CD4-positive, alpha-beta T cell treated with Interleukin-6 at 100 ng/mL for 8 hours (primary cell): ENCODE measurements around the gene JUN.

Experiments used
- DNase-seq: peaks from one replicate; pipeline ENCODE4 v3.0.0-alpha.2; 2020; ENCODE audit warnings: mixed read lengths, low spot score

The JUN gene

DNA sequence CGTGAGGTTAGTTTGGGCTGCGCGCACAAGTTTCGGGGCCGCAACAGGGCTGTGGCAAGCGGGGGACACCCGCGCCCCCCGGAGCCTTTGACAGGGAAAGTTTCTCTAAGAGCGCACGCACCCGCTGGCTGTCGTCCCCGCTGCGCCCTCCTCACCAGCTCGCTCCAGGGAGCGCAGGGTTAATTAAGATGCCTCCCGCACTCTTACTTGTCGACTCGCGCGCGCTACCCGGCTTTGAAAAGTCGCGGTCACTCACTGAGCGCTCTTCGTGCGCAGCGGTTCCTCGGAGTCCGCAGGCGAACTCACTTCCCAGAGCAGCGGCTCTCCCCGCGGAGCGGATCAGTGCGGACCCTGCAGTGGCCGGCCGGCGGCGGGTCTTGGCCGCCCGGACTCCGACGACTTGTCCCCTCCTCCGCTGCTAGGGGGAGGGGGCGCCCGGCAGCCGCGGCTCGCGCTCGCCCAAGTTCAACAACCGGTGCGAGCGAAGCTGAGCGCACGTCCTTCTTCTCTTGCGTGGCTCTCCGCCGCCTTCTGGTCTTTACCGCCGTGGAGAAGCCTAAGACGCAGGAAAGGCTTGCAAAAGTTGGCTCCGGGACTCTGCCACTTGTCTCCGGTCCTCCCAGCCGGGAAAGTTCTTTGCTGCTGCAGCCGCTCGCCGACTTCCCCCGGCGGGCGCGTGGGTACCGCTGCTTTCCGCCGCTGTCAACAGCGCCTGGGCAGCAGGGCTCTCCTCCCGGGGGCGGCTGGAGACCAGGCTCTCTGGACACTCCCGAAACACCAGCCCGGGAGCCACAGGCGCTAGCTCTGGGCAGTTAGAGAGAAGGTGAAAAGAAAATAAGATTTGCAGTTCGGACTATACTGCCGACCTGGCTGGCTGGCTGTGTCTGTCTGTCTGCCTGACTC is 506 bp downstream of the JUN start:
- peak; percentile 39 for DNase-seq

DNA sequence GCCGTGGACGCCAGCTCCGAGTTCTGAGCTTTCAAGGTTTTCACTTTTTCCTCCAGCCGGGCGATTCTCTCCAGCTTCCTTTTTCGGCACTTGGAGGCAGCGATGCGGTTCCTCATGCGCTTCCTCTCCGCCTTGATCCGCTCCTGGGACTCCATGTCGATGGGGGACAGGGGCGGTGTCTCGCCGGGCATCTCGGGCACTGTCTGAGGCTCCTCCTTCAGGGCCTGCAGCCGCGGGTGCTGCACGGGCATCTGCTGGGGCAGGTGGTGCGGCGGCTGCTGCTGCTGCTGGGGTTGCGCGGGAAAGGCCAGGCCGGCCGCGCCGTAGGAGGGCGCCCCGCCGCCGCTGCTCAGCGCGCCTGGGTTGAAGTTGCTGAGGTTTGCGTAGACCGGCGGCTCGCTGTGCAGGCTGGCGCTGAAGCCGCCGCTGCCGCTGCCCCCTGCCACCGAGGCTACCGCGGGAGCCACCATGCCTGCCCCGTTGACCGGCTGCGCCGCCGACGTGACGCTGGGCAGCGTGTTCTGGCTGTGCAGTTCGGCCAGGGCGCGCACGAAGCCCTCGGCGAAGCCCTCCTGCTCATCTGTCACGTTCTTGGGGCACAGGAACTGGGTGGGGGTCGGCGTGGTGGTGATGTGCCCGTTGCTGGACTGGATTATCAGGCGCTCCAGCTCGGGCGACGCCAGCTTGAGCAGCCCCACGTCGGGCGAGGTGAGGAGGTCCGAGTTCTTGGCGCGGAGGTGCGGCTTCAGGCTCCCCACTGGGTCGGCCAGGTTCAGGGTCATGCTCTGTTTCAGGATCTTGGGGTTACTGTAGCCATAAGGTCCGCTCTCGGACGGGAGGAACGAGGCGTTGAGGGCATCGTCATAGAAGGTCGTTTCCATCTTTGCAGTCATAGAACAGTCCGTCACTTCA is 1.4 kb downstream of the JUN start:
- peak; percentile 63 for DNase-seq

DNA sequence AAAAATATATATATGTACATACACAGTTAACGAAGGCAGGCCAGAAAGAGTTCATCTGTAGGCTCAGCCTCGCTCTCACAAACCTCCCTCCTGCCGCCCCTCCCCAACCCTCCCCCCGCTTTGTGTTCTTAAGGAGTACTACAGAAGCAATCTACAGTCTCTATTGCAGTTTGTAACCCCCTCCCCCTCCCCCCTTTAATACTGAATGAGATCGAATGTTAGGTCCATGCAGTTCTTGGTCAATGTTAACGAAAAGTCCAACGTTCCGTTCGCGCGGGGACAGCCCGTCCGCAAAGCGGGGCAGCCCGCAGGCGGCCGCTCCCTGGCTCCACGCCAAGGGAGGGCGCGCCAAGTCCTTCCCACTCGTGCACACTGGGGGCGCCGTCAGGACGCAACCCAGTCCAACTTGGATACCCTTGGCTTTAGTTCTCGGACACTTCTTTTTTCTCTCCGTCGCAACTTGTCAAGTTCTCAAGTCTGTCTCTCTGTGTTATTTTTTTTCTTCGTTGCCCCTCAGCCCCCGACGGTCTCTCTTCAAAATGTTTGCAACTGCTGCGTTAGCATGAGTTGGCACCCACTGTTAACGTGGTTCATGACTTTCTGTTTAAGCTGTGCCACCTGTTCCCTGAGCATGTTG is 2.2 kb downstream of the JUN start:
- DNase-seq: peak; percentile 32

DNA sequence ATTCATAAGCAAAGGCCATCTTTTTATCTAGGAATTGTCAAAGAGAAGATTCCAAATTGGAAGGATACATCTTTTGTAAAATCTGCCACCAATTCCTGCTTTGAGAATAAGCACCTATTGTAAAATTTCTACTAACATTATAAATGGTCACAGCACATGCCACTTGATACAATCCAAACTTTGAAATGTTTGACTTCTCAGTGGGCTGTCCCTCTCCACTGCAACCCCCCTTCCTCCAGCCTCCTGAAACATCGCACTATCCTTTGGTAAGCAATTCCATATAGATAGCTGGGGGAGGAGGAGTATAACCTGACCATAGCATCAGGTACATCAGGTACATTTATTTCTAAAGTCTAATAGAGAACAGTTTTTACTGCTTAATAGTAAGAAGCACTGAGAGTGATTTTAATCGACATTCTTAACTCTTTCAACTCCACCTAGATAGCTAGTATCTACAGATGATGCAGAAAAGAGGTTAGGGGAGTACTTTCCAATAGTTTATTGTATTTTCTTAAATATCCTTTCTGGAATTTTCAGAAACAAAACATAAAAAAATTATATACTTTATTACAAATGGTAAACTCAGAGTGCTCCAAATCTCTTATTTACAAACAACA is 2.9 kb downstream of the JUN start:
- no peak for DNase-seq

DNA sequence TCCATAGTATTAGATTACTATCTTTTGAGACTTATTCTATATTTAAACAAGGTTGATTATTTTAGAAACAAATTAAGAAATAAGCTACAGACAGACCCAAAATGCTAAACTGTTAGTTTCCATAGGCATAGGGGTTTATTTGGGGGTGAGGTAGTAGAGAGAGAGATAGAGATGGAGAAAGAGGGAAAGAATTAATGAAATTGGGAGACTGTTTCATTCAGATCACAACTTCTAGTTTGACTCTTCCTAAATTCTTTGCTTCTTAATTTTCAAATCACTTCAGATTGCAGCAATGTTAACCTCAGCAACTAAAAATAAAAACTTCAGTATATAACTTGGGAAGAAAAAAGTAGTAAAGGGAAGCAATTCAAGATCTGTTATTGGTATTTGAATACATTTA is 3.4 kb downstream of the JUN start:
- no peak for DNase-seq

DNA sequence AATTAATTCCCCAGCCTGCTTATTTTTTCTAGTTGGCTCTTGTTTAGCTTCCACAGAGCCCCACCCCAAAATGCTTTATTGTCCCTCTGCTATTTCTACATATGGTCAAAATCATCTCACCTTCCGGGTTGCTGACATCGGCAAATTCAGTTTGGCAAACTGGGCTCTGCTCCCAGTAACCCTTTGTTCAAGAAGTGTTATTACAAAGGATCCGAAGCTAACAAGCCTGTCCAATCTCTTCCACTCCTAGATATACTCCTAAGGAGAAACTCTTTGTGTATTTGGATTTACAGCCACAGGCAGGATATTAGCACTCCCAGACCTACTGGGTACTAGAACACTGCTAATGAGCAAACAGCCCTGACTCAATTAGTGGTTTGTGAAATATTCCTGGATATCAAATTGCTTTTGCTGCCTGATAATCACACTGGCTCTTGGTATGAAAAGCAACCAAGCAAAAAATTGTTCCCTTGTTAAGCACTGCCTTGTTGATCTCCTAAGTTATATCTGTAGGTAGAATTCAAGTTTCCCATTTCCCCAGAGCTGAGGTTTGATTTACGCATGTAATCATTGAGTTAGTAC is 4.0 kb downstream of the JUN start:
- no peak for DNase-seq

DNA sequence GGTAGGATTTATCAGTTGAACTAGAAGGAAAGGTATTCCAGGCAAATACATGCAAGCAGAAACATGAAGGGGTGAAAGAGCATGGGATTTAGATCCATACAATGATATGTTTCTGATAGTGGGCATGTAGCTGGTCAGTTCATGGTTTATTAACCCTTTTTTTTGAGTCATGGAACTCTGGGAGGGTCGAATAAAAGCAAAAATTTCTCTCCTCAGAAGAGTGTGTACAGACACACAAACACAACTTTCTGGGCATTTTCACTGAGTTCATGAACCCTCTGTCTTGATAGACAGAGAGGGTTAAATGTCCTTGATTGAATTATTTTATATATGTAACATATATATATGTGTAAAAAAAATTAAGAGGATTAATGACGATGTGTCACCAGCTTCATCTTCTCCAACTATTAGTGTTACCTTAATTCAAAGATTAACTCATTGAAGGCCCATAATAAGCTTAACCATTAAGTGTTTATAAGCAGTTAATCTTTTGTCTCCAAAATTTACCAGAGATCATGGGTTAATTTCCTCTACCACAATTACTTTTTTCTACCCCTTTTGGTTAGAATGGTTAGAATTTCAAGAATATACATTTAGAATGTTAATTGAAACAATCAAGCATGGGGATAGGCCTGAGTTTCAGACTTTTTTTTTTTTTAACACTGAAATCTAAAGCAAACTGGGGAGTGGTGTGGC is 4.6 kb downstream of the JUN start:
- DNase-seq: no peak

DNA sequence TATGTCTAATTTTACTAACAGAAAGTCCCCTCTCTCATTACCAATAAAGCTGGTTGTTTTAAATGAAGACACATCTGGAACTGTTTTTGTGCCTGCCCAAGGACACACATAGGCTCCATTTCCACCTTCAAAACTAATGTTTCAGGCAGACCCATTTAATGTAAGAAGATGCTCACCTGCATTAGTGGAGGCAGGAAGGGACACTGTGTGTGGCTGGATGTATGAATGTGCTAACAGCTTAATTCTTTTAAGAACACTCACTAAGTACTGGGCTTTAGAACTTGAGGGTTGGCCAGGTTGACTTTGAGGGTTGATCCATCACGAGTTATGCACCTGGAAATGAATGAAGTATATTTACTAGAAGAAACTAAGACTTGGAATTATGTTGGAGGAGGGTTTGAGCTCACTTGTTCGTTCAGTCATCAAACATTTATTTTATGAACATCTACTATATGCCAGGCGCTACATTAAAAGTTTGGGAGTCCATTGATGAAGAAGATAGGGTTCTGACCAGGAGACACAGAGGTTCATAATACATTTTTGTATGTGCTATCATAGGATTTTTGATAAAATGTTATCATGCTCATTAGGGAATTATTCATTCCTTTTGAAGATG is 5.4 kb downstream of the JUN start:
- no peak for DNase-seq

DNA sequence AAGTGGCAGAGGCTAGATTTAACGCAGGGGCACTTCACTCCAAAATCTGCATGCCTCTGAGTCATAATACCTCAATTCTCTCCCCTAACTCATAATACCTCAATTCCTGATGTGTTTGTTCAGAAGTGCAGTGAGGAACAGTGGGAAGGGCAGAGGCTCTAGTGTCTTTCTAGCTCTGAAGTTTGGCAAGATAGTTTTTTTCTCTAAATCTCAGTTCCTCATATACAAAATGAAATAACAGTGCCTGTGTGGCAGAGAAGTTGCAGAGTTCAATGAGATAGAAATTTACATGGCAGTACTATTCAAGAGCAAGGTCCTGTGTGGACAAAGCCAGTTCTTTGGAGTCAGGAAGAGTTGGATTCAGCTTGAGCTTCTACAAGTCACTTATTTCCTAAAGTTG is 9.8 kb downstream of the JUN start:
- DNase-seq: no peak

DNA sequence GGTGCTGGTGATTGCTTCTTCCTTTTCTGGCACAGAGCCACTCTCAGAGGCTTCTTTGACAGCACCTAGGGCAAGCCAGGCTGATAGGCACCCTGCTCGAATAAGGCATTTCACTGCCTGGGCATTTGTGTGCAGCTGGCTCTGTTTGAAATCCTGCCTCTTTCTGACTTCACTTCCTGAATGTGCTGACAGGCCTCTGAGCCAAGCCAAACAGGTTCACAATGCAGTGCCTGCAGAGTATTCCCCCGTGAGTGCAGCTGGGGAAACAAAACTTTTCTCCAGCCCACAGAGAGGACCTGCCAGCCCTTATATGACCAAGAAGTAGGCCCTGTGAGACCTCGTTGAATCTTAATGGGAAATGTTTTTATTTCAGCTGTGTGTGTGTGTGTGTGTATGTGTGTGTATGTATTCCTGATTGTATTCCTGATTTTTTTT is 10.4 kb downstream of the JUN start:
- peak; percentile 15 for DNase-seq

DNA sequence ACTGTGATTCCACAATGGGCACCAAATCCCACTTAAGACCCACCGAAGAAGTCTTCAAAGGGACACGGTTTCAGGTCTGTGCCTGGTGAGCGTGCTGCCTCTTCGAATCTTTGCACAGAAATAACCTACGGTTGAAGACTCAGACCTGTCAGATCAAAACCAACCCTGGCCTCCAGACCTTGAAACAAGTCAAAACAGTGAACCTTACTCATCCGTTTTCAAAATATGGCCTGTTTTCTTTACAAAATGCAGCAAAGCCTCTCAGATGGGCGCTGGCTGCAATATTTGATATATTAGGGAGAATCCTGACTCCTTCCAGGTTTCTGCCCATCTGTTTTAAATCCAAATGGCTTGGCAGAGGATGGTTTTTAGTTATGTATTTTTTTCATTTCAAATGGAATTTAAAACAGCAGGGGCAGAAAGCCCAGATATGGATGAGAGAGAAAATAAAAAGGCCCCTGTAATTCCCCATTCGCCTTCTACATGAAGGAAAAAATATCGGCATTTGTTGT is 14.0 kb downstream of the JUN start:
- DNase-seq: no peak

DNA sequence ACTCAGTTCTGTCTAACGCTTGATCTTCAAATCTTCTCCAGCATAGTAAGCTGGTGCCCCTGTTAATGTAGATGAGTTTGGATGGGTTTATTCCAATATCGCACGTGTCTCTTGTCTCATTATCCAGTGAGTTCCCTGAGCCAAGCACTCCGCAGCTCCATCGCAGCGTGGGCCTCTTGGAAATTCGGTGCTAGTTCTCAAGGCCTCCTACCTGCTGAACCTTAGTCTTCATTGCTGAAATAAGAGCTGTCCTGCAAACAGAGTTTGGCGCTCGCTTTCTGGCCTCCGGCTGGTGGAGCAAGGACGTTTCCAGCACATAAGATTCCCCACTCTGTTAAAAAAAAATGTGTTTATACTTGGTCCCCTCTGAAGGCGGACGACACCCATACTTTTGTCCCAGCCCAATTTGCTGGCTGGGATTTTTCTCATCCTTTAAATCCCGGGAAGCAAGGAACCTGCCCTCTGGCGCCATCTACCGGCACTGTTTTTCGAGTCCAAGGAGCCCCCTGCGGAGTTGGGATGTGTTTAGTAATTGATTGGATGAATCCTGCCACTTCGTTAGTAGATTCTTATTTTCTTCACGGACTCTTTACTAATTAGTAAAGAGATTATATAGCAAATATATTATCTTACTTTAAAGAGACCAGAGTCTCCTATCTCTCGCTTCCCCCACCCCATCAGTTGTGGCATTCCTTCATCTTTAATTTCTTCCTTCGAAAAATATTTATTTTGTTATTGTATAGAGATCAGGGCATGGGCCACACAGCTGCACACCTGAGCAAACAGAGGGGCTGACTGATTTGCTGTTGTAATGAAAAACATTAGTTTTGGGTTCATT is 14.7 kb downstream of the JUN start:
- DNase-seq: no peak

DNA sequence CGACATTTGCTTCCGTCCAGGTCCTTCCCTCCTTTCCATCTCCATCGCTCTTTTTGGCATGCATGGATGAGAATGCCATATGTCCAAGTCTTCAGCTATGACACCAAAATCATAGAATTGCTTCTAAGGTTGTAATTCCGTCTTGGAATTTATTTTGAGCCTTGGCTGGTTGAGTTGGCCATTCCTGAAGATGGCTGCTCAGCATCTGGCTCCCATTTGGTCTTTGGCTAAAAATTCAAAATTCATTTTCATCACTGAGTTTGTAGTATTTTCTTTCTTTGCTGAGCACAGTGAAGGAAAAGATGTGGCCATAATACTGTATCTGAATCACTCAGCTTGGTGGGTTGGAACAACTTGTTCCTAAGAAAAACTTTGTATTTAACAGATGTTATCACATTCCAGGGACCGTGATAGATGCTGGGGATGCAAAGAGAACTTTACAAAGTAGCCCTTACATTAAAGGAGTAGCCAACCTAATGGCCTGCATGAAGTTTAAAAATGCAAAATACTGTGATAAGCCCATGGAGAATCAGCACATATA is 15.6 kb downstream of the JUN start:
- no peak for DNase-seq

DNA sequence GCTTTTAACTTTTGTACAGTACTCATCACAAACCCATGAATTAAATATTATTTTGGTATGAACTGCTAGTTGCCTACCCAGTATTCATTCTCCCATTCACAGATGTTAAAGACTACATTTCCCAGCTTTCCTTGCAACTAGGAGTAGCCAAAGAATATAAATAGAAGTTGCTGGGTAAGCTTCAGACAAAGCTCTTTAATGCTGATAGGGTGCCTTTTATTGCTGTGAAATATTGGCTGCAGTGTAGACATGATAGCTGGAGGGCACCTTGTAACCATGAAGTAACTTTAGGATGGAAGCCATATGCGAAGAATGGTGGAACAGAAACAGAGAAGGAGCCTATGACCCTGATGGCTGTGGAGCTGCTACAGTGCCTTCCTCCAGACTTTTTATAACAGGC is 16.7 kb downstream of the JUN start:
- no peak for DNase-seq

DNA sequence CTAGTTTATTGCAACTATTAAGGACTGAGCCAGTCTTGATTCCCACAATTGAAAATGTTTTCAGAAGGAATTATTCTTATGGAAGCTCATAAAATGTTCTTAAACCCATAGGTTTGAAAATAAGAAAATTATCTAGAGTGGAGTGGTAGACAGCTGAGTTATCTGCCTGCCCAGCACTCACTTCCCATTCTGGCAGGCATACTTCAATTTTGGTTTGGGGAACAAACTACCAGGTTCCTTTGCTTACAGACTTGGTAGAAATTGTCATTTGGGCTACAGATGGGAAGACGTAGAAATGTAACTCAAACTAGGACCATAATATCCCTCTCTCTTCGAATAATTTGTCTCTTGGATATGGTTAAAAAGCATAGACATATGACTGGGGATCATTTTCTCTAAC is 18.4 kb downstream of the JUN start:
- DNase-seq: no peak

DNA sequence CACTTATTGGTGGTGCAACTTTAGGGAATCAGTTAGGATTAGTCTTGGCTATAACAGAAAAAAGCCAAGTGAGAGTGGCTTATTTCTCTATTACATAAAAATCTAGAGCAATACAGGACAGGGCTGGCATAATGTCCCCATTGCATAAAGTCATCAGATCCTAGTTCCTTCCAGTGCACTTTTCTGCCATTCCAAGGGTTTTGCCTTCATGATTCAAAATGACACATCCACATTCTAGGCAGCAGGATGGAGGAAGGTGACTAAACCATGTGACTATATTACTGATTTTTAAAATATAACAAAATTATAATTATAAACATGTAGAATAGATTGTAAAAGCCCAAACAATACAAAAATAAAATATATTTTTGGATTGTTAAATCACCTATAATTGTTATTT is 18.8 kb downstream of the JUN start:
- DNase-seq: no peak

DNA sequence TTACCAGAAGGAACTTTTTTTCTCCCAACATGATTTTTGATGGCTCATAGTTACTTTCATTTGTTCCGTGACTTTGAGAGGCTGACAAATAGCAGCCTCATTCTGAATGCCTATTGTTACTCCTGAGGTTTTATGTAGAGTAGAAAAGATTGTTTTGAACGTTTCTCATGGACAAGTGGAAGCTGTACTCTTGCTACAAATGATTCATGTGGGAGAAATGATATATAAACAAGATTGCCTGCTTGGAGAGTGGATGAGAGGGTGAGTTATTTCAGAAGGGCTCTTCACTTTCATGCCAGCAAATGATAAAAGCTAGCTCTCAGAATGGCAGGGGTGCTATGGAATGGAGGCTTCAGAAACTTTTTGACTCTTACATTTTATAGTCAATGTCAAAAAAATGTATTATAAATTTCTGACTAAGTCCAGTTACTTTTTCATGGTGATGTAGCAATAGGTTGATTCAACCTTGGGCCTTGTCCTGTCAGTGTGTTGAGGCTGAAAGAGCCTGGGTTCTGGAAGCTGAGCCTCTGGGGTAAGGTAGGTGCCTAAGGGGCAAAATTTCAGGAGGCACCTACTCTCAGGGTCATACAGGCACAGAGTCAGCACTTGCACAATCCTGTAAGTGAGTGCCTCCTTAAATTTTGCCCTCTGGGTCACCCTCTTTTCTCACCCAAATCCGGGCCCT is 19.4 kb downstream of the JUN start:
- DNase-seq: no peak

DNA sequence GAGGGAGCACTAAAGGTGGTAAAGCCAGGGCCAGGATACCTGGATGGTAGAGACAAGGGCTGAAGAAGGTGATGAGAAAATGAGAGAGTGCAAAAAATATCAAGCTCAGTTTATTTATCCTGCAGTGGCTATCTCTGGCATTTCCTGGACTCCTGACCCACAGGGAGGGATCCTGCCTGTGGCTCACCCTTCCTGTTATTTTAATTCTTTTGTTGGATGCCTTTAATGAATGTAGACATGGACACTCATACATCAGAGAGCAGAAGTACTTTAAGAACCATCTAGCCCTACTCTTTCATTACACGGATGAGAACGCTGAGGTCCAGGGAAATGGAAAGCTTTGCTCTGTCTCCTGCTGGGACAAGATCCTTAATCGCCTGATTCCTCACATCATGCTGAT is 20.6 kb downstream of the JUN start:
- no peak for DNase-seq

DNA sequence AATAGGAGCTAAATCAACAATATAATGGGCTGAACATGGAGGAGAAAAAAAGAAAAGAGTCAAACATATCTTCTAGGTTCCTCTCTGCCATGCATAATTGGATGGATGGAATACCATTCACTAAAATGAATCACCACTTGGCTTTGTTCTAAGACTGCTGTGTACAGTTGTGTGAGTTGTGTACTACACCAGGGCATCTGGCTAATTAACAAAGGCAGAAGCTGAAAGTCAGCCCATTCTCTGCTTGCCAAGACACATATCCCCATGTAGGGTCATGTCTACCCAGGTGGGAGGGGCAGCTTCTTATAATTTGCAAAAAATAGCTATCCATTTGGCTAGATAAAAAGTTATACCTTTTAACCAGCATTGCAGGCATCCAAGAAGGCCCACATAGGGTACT is 21.0 kb downstream of the JUN start:
- DNase-seq: no peak
